ENCODE measurements around the gene OSTM1.

OSTM1 gene, protein sequence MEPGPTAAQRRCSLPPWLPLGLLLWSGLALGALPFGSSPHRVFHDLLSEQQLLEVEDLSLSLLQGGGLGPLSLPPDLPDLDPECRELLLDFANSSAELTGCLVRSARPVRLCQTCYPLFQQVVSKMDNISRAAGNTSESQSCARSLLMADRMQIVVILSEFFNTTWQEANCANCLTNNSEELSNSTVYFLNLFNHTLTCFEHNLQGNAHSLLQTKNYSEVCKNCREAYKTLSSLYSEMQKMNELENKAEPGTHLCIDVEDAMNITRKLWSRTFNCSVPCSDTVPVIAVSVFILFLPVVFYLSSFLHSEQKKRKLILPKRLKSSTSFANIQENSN

DNA sequence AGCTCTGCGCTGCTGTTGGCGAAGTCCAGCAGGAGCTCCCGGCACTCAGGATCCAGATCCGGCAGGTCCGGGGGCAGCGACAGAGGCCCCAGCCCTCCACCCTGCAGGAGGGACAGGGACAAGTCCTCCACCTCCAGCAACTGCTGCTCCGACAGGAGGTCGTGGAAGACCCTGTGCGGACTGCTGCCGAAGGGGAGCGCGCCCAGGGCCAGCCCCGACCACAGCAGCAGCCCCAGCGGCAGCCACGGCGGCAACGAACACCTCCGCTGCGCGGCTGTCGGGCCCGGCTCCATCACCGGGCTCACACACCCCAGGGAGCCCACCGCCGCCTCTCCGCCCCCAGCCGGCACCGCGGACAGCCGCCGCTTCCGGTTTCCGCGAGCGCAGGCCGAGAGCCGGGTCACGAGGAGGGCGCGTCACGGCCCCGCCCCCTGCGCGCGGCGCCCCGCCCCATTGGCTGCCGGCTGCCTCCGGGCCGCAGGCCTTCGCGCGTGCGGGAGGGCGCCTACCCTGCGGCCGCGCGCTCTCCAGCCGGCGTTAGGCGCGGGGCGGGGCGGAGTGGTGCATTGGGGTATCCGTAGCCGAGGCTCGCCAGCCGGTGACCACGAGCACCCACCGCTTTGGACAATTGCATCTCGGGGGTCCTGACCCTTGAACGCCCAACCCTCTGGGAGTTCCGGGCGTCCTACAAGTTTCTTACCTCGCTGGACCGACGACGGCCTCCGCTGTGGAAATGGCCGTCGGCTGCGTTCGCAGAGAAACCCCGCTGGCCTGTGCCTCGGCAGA, at the start of gene OSTM1:
Gene OSTM1 (minus strand): TSS at position 383 of the 786 bp plus-strand sequence. CDS start 90 bp downstream, at position 293.
- peak; percentile 99 for DNase-seq

DNA sequence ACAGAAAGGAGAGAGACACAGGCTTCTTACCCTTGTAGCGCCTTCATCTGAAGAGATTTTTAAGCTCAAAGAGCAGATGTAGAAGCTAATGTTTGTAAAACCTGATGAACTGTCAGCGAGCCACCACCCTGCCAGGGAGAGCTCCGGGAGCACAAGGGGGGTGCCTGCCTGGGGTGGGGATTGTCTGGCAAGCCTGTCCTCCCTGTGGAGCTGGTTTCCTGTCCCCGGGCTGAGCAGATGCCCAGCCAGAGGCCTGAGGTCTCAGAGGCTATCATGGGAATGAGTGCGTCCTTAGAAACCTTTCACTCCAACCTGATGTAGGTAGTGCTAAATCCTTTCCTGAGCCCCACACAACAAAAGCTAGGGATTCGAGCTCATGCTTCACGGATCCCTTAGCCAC, 49.4 kb upstream of the OSTM1 start:
- no peak for DNase-seq

DNA sequence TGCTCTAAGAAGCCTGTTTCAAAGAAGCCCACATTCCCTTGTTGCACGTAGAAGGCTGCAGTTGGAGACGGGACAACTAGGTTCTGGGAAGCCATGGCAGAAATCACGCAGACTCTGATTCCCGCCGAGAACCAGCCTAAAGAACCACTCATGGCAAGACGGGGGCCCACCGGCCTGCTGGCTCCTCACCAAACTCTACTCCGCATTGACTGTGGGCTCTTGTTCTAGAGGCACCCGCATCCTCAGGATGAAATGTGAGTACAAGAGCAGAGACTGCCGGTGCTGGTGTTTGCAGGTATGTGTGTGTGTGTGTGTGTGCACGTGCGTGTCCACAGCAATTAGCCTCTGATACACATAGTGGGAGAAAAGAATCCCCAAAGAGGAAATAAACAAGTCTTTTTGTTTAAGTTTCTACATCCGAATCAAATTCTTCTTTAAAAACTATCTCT, 49.0 kb upstream of the OSTM1 start:
- no peak for DNase-seq

DNA sequence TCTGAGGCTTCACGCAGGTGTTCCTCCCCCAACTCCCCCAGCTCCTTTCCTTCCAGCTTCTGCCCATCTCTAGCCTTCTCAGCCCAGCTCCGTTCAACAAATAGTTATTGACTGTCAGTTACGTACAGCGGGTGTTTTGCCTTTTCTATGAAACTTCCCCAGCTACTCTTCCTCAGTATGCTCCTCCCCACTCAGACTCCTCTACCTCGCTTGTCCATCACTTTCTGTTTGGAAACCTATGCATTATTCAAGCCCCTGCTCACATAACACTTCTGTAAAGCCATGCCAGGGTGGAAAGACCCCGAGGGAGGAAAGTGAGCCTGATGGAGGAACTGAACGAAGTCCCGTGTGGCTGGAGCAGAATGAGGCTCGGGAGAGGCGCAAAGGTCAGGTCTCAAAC, 47.1 kb upstream of the OSTM1 start:
- DNase-seq, result no peak

DNA sequence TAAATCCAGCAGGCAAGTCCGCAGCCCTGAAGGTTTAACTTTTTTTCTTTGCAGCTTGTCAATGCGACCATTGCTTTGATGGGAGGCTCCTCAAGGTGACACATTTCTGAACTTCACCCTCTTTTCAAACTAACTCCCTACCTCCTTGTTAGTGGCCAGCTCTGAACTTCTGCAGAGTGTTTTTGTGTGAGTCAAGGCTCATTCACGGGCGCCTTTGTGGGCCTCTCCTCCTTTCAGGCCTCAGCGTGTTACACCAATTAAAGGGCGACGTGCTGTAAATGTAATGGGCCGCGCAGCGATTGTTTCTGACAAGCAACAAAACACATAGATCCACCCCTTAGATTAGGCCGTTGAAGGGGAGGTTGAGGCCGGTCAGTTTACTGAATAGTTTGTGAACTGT, 45.8 kb upstream of the OSTM1 start:
- no peak for DNase-seq

DNA sequence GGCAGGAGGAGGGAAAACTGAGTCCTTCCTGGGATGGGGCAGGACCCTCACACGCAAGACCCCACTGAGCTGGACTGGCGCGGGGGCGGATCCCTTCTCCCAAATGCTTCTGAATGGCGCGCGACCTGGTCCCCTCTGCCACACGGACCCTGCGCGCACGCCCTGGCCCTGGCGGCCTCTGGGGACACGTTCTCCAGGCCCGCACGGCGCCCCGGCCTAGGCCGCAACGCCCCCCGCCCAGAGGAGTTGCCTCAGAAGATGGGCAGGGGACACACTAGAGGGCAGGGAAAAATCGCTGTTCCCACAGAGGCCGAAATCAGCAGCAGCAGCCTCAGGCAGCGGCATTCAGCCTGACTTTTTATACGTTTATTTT, 45.2 kb upstream of the OSTM1 start:
- DNase-seq, result no peak

DNA sequence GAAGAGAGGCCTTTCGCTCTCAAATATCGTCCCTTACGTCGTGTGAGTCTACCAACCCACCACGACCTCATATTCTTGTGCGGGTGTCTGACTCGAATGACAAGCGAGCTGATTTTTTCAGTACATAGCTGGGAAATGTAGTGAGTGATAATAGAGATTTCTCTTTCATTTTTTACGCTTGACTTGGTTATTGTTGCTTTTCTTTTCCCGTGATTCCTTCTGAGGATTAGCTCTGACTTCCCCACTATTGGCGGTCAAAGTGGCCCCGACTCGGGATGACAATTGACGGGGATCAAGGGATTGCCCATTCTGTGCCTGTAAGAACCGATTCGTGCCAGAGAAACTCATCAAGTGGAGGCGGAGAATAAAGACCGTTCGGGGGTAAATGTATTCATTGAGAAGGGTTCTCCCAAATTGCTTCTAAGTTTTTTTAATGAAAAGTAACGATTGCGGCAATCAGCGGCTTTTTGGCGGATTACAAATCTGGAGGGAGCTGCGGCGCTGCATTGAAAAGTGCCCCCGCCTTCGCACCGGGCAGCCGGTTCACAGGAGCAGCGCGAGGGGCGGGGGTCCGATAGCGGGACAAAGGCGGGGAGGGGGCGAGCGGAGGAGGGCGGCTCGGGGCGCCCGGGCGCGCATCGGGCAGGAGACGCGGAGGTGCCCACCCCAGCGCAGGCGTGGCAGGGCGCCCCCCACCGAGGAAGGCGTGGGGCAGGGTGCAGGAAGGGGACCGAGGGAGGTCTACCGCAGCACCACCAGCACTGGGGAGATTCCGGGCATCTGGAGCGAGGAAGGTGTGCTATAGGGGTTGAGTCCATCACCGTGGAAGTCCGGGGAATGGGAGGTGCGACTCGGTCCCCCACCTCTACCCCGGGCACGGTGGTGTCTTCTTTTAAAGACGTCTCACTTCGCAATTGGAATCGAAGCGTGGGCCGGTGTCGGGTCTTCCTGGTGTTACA, 44.5 kb upstream of the OSTM1 start:
- no peak for DNase-seq

DNA sequence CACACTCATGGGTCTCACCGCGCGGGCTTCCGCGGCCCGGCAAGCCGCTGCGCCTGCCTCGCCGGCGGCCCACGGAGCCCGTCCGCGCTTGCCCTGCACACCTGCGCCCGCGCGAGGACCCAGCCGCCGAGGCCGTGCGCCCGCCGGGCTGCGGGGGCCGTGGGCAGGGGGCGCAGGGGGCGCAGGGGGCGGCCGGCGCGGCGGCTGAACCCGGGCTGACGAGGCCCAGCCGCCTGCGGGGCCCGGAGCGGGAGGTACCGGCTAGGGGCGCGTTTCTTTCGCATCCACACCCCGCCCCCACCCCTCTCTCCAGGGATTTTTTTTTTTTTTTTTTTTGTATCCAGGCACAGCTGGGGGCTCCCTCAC, 43.8 kb upstream of the OSTM1 start:
- DNase-seq, result no peak

DNA sequence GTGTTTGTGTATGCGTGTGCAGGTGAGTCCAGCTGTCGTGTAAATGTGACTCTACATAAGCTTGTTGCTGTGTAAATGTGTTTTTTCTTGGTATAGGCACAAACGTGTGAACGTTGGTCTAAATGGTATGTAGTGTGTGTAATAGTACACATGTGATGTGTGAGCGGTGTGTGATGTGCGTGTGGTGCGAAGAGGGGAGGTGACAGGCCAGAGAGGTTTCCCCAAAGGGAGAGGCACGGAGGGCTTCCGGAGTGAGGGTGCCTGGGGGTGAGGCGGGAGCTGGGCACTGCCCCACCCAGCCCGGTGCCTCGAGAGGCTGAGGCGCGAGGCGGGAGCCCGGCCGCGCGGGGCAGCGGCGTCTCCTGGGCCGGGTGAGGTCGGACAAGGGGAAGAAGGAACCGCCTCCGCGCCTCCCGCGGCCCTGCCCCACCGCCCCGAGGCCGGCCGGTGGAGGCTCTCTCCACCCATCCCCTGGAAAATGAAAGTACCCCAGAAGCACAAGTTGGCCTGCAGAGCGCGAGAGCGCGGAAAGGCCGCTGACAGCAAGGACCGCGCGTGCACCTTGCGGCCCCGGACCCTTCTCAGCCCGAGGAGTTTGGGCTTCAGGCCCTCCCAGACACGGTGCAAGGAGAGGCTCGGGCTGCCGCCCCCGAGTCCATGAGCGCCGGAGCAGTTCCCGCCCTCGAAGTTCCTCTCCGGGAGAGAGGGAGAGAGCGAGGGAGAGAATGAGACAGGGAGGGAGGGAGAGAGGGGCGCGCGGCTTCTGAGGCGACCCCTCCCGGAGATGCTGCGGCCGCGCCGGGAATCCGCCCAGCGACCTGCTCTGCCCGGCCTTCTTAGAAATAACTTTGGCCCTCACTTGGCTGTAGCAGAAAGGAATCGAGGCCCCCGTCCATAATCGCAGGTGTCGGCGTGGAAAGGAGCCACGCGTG, 43.2 kb upstream of the OSTM1 start:
- DNase-seq, result peak; percentile 63

DNA sequence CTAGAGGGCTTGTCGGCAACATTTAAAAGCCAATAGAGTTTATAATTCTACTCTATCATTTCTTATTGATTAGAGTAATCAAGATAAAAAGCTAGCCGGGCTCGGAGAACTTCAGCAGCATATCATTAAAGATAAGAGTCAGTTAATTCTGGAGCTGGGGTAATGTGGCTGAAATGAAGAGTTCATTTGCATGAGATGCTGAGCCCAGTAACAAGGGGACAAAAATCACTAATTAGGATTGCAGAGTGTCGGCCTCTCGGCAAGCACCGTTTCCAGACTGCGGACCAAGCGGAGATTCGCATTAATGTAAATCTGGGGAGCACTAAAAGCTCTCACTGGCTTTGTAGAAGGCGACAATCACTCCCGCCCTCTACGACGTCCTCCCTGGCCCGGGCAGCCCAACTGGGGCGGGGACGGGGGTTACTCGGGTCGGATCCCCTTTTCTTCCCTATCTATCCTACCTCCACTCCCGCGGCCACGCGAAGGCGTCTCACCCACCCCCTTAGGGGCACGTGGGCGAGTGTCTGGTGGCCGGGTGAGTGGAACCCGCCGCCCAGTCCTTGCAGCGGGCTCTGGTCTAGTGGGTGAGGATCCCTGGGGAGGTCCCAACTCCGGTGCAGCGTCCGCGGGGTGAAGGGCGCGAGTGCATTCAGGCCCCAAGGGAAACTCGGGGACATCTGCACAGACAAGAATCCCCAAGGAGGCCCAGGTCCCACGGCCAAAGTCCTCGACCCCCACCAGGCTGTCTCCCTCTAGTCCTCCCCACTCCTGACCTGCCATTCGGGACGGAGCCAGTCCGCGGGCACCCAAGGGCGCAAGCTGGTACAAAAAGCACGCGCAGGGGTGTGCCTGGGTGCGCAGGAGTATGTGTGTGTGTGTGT, 42.2 kb upstream of the OSTM1 start:
- no peak for DNase-seq

DNA sequence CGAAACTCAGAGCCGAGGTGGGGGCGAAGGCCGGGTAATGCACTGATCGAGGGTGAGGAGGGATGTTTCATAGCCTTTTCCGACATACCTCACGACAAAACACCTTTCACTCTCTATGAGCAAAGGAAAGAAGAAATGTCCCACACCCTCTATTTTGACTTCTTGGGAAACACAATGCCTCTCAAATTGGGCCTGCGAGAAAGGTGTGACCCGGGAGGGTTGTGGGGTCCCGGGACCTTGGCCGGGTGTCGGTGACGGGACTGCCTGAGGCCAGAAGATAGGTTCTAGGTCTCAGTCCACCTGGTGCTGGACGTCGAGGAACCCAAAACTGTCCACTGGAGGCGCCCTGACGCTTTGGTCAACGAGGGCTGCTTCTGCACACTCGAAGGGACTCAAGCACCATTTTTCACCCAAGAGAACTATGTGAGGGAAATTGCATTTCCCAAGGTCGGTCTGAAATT, 41.1 kb upstream of the OSTM1 start:
- peak; percentile 85 for DNase-seq

DNA sequence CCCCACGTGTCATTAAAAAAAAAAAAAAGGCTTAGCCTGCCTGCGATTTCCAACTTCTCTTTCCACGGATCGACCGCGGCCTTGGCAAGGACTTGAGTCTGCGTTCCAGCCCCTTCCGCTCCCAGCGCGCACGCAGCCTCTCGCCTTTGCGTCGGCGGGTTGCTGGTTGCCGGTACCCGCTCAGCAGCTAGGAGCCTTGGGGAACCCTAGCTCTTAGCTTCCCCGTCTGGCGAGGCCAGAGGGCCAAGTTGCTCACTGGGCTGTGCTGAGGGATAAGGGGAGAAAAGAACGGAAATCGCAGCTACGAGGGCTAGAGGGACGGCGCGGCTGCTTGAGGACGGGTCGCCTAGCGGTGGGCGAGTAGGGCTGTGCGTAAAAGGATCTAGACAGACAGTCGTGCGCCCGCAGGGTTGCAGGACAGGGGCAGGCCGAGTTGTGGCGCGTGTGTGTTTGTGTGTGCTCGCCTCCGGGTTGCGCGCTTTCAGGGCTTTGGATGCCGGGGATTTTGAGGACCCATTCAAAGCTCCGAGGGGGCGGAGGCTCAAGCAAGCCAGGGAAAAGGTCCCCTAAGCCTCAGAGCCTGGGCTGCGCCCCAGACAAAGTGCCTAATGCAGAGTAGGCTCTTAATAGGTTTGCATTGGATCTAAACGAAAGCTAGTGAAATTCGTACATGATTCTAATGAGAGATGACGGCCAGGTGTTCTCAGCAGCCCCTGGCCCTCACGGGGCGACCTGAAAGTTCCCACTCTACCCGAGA, 40.5 kb upstream of the OSTM1 start:
- DNase-seq, result no peak

DNA sequence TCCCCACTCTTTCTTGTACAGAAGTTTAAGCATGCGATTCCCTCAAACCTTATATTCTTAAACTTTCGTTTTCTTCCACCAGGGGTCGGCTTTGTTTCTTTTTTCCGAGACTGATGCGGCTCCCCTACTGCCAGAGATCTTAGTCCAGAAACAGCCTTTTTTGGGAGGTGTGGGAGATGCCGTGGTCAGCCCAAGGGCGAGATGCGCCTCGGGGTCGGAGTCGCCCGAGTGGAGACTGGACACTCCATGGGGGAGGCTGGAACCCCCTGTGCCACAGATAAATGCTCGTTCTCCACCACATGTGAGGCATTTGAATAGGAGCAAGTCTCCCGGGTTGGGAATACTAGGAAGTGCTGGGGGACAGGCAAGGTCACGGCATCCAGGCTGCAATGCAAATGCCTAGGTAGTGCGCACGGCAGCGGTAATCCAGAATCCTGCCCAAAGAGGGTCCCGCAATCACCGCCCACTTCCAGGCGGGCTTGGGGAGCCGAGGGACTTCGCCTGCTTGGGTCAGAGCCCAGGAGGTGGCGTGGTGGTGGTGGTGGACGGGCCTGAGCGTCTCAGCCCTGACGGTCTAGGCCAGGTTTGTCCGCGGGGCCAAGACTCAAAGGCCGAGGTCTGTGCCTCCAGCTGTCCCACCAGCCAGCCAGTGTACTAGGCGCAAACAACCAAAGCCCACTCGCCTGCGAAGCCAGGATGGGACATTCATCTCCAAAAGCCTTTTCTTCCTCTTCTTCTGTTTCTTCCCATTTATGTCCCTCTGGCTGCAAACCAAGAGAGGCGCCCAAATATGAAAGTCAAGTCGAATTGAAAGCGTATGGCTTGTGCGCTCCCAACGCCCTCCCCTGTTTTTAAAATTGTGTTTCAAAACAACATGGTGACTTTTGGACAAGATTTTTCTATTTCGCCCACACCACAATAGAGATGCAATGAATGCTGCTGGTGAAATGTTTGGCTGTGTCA, 39.3 kb upstream of the OSTM1 start:
- DNase-seq, result peak; percentile 78

DNA sequence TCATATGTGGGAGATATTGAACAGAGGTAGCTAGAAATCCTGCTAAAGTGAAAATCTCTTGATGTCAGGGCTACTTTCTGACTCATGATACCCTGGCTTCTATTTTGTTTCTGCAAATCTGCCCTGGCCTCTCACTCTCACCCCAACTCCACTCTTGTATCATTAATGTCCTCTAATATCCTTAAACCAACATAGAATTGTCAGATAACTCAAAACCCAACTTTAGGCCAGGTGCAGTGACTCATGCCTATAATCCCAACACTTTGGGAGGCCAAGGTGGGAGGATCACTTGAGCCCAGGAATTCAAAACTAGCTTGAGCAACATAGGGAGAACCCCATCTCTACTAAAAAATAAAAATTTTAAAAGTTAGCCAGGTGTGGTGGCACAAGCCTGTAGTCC, 33.8 kb upstream of the OSTM1 start:
- no peak for DNase-seq

DNA sequence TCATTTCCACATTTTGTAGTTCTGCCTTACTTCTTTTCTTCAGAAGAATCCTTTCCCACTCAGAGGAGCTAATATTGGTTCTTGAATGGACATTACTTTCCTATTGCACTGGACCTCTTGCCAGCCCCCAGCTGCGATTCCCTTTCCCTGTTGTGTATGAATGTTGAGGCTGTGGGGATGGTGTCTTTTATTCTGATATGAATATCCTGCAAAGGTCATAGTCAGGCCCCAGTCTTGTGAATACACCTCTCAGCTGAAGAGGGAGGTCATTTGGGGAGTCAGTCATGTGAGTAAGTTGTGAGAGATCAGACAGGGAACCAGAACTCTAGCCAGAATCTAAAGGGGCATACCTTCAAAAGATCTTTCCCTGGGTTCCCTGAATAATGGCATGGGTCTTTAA, 32.6 kb upstream of the OSTM1 start:
- DNase-seq, result no peak

DNA sequence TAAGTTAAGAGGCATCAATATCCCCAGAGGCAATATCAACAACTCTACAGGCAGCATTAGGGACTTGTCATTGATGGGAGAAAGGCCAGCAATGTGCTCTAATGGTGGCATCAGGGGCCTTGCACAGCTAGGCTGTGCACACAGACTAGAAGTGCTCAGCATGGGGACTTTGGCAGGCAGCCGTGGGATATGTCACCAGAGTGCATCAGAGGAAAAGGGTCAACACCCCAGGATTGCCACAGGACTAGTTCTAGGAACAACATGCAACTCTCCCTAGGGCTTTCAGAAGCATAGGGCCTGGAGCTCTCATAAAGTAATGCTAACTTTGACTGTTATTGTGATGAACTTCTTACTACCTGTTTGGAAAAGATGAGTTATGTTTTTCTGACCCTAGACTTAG, 32.2 kb upstream of the OSTM1 start:
- DNase-seq, result no peak

DNA sequence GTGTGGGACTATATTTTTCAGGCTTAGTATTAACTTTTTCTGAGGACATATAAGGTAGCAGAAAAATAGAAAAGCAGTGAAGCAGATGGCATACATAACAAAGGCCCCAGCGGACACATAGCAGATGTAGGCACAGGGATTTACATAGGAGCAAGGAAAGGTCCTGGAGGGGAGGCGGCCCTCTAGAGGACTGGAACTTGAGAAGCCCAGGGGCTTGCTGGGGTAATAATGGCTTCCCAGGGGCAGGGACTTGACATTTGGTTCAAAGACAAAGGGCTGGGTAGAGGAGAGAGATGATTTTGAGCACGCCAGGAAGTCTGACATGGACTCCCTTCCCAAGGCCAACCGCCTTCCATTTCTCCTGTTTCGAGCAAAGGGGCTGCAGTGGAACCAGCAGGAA, 31.7 kb upstream of the OSTM1 start:
- DNase-seq, result no peak

DNA sequence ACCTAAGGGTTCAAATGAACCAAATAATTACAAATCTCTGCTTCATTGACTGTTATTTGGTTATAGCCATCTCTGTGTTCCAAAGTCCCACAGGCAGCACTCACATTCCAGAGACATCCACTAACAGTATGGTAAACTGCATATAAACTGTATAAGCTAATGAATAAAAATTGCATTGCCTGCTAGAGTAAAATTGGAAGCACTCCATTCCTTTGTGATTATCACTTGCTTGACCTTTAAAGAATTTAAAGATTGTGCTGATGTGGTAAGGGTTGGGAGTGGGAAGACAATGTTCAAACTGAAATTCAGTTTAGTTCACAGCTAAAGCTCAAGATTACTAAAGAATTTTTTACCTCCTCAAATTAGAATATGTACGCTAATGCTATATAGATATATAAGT, 31.0 kb upstream of the OSTM1 start:
- no peak for DNase-seq

DNA sequence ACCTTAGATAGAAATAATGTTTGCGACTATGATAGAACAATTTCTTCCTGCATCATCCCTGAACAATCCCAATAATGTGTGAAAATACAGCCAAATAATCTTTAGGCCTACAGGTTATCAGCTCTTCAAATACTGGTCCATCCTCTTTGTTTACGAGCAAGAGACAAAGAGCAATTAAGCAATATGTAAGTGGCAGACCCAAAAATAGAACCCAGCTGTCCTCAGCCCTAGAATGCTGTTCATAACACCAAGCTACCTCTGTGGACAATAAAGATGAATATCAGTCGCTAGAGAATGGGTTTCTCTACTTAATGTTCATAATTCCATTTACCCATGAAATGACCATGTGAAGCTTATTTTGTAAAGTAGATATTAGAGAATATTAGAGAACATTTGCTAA, 28.4 kb upstream of the OSTM1 start:
- no peak for DNase-seq

All from 8988T (cell line).